Ishikawa (cell line): Measurements from ENCODE around the gene FOXQ1.

Experiments used
- CEBPB ChIP-seq: IDR thresholded peaks from 2 replicates; pipeline ENCODE4 v1.6.1; 2012
- CREB1 ChIP-seq: IDR thresholded peaks from 2 replicates; pipeline ENCODE4 v1.6.1; 2012; ENCODE audit warnings: low read depth
- EGR1 ChIP-seq: IDR thresholded peaks from 2 replicates; pipeline ENCODE4 v1.6.1; 2012
- EP300 ChIP-seq: IDR thresholded peaks from 2 replicates; pipeline ENCODE4 v1.6.1; 2012; ENCODE audit warnings: borderline replicate concordance
- FOXM1 ChIP-seq: IDR thresholded peaks from 2 replicates; pipeline ENCODE4 v1.6.1; 2012; ENCODE audit warnings: low read depth, borderline replicate concordance
- NFIC ChIP-seq: IDR thresholded peaks from 2 replicates; pipeline ENCODE4 v1.6.1; 2012
- RAD21 ChIP-seq: IDR thresholded peaks from 2 replicates; pipeline ENCODE4 v1.6.1; 2012; ENCODE audit warnings: low read depth
- TAF1 ChIP-seq: IDR thresholded peaks from 2 replicates; pipeline ENCODE4 v1.6.1; 2012; ENCODE audit warnings: low read depth, mild to moderate bottlenecking
- TCF12 ChIP-seq: IDR thresholded peaks from 2 replicates; pipeline ENCODE4 v1.6.1; 2012; ENCODE audit warnings: low read depth
- TEAD4 ChIP-seq: IDR thresholded peaks from 2 replicates; pipeline ENCODE4 v1.6.1; 2012
- YY1 ChIP-seq: IDR thresholded peaks from 2 replicates; pipeline ENCODE4 v1.6.1; 2012; ENCODE audit warnings: low read depth
- ZBTB7A ChIP-seq: IDR thresholded peaks from 2 replicates; pipeline ENCODE4 v1.6.1; 2012; ENCODE audit warnings: low read depth
- TF ChIP-seq, protein P1 (sequence below): IDR thresholded peaks from 2 replicates; pipeline ENCODE4 v1.6.1; 2012
- TF ChIP-seq, protein P2 (sequence below): IDR thresholded peaks from 2 replicates; pipeline ENCODE4 v1.6.1; 2012; ENCODE audit warnings: low read depth, mild to moderate bottlenecking
- TF ChIP-seq, protein P3 (sequence below): IDR thresholded peaks from 2 replicates; pipeline ENCODE4 v1.6.1; 2012

The FOXQ1 gene

DNA sequence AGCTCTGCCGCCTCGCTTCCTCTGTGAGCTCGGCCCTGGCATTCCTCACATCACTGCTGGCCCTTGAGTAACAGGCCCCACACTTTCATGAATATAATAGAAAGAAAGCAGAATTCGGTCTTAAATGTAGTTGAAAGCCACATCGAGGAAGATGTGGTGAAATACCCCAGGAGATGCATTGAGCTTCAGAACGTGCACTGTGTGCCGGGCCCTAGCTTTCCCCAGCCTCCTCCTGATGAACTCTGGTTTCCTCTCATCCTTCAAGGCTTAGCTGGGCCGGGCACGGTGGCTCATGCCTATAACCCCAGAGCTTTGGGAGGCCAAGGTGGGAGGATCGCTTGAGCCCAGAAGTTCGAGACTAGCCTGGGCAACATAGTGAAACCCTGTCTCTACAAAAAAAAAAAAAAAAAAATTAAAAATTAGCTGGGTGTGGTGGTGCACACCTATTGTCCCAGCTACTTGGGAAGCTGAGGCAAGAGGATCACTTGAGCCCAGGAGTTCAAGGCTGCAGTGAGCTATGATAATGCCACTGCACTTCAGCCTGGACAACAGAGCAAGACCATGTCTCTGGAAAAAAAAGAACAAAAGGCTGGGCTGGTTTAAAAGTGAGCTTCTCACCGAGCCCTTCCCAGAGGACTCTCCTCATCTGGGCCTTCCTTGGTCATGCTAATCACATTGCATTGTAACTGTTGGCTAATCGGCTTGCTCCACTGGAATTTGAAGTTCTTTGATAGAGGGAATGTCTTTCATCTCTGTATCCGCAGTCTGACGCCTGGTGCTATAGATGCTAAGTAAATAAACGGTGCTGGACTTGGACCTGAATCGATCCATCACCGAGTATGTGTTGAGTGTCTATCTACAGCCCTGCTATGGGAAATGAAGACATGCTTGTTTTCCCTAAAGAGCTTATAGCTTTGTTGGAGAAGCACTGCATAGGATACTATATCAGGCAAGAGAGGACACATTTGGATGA lies 43.8 kb upstream of the FOXQ1 start:
- TF ChIP-seq EGR1 (no peak), RAD21 (no peak), TAF1 (no peak), EP300 (no peak), NFIC (no peak), YY1 (no peak), TCF12 (no peak), TEAD4 (no peak), CEBPB (no peak)
- TF ChIP-seq, protein P1, sequence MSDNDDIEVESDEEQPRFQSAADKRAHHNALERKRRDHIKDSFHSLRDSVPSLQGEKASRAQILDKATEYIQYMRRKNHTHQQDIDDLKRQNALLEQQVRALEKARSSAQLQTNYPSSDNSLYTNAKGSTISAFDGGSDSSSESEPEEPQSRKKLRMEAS, result no peak

DNA sequence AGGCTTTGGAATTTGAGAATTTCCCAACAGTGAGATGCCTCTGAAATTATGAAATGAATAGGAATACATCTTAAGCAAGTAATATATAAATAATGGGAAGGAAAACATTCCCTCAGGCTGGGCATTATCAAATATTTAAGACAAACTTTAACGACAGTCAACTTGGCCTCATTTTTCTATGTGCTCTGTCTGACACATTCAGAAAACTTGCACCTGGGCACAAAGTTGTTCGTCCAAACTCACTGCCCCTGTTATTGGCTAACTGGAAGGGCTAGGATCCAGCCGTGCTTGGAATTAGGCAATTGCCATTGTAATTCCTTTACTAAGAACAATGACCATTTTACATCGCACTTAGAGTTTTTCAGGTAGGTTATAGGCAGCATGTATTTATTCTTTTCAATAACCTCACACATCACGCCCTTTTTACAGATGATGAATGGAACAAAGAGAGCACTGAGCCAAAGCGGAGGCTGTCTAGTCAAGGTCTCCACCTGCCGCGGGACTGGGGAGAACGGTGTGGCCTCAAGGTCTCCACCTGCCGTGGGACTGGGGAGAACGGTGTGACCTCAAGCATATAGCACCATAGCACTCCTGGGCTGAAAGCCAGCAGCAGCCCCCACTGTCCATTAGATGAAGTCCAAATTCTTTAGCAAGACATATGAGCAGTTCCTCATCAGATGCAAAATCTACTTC lies 40.7 kb upstream of the FOXQ1 start:
- TF ChIP-seq RAD21 (no peak), NFIC (no peak), TEAD4 (no peak), YY1 (no peak)

DNA sequence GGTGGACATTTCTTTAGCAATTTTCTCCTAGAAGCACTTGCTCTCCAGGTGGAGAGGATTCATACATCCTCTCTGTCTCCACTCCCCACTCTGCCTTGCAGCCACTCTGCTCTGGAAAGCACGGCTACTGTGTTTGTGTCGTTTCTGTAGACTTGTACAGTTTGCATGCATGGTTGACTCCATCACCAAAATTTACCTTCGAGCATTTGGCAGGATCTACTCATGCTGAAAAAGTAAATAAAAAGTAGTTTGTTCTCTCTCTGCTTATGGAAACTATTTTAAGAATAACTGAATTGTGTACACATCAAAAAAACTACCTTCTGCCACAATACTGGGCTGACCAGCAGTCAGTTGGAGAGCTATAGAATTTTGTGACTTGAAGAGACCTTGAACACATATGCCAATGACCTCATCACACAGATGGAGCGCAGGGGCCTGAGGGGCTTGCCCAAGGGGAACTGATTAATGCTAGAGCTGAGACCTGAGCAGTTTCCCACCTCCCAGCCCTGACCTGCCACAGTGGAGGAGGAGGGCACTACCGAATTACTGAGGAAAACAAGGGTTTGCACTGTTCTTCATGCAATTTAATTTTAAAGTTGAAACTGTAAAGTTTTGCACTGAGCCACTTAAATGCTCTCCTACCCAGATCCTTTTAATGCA lies 33.7 kb upstream of the FOXQ1 start:
- TF ChIP-seq, protein P2, sequence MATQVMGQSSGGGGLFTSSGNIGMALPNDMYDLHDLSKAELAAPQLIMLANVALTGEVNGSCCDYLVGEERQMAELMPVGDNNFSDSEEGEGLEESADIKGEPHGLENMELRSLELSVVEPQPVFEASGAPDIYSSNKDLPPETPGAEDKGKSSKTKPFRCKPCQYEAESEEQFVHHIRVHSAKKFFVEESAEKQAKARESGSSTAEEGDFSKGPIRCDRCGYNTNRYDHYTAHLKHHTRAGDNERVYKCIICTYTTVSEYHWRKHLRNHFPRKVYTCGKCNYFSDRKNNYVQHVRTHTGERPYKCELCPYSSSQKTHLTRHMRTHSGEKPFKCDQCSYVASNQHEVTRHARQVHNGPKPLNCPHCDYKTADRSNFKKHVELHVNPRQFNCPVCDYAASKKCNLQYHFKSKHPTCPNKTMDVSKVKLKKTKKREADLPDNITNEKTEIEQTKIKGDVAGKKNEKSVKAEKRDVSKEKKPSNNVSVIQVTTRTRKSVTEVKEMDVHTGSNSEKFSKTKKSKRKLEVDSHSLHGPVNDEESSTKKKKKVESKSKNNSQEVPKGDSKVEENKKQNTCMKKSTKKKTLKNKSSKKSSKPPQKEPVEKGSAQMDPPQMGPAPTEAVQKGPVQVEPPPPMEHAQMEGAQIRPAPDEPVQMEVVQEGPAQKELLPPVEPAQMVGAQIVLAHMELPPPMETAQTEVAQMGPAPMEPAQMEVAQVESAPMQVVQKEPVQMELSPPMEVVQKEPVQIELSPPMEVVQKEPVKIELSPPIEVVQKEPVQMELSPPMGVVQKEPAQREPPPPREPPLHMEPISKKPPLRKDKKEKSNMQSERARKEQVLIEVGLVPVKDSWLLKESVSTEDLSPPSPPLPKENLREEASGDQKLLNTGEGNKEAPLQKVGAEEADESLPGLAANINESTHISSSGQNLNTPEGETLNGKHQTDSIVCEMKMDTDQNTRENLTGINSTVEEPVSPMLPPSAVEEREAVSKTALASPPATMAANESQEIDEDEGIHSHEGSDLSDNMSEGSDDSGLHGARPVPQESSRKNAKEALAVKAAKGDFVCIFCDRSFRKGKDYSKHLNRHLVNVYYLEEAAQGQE, result no peak

DNA sequence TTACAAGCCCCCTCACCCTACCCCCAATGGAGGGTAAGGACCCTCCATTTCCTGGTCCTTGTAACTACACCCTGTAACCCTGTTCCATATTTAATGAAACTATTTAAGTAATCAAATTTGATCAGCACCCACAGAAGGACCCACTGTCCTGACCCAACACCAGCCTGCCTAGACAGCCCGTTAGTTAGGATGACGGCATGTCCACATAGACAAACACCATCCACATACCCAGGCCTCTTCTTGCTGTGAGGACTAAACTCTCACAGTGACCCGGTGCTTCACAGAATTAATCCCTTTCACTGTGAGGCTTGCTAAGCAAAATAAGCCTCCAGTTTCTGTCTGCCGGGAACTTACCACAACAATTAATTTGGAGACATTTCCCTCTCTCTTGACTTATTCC lies 32.8 kb upstream of the FOXQ1 start:
- TF ChIP-seq TCF12, result no peak
- no peak for TF ChIP-seq CREB1
- TF ChIP-seq EP300, result no peak
- TF ChIP-seq, protein P2, result no peak

DNA sequence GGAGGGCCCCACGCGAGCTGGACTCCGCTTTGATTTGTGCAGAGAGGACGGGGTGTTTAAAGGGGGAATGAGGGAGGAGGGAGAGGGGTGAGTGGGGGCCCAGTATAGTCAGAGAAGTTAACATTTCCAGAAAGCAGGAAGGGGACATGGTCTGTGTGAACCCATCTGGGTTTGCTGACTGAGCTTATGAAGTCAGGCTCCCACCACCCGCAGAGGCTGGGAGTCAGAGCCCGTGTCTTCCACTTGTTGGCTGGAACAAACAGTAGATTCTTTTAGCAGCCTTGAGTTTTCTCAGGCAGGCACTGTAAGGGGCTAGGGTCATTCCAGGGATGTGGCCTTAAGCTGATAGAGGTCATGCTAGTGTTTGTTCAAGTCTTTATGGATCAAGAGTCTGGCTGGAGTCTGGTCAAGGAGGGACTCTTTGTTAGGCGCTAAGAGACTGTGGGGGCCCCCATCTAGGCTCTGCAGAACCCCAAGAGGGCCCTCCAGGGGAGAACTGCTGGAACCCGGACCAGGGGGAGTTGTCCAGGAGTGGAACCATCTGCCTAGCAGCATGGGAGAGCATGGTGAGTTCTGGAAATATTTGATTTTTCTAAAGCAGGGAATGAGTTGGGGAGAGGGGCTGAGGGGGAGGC lies 31.1 kb upstream of the FOXQ1 start:
- no peak for TF ChIP-seq FOXM1
- no peak for TF ChIP-seq ZBTB7A
- TF ChIP-seq, protein P1, result no peak
- TF ChIP-seq TAF1, result no peak
- no peak for TF ChIP-seq EGR1
- no peak for TF ChIP-seq CEBPB
- no peak for TF ChIP-seq EP300
- TF ChIP-seq, protein P3, sequence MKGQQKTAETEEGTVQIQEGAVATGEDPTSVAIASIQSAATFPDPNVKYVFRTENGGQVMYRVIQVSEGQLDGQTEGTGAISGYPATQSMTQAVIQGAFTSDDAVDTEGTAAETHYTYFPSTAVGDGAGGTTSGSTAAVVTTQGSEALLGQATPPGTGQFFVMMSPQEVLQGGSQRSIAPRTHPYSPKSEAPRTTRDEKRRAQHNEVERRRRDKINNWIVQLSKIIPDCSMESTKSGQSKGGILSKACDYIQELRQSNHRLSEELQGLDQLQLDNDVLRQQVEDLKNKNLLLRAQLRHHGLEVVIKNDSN, result no peak
- TF ChIP-seq YY1, result no peak
- no peak for TF ChIP-seq TCF12
- TF ChIP-seq, protein P2, result no peak
- no peak for TF ChIP-seq RAD21
